K562 (cell line): Measurements from ENCODE around the gene TBX1. TPM values are rescaled to one million over a fixed set of nuclear protein-coding genes. Genes with fewer than 3 reads are reported as not detected.
A peak's percentile ranks its signal among the peaks of the same experiment; 100 is the strongest.

Experiments used
- CXXC5 ChIP-seq: fragments of 250-450 bp; sonication (Bioruptor Pico); IDR thresholded peaks from 2 replicates; pipeline ENCODE4 v1.8.0; 2022; ENCODE audit warnings: inconsistent platforms, mild to moderate bottlenecking, moderate library complexity
- EP300 ChIP-seq: IDR thresholded peaks from 2 replicates; pipeline ENCODE4 v1.6.1; 2012; ENCODE audit warnings: low read length, improper control_type of control experiment
- GTF2F1 ChIP-seq: IDR thresholded peaks from 2 replicates; pipeline ENCODE4 v1.6.1; 2011; ENCODE audit warnings: low read depth, low read length, improper control_type of control experiment
- HDAC1 ChIP-seq, 2 experiments: fragments of 450-650 bp; IDR thresholded peaks; 2 replicates each; pipeline ENCODE4 v1.6.1; 2016 to 2017; ENCODE audit warnings: inconsistent platforms in 1 of 2, mild to moderate bottlenecking in 1 of 2, moderate library complexity in 1 of 2
- ID3 ChIP-seq, 2 experiments: fragments of 250-450 bp in 1 of 2; fragments of 450-650 bp in 1 of 2; sonication (Bioruptor Pico) in 1 of 2; IDR thresholded peaks; 2 replicates each; pipeline versions ENCODE4 v1.6.1 to v1.8.0; 2016 to 2021; ENCODE audit warnings: mild to moderate bottlenecking in 2 of 2, moderate library complexity in 2 of 2, missing compliant biosample characterization in 1 of 2, missing genetic modification characterization in 1 of 2
- IRF9 ChIP-seq: fragments of 450-650 bp; IDR thresholded peaks from 2 replicates; pipeline ENCODE4 v1.6.1; 2016; ENCODE audit warnings: missing biosample characterization, missing genetic modification characterization
- JUN ChIP-seq, 2 experiments: sonication (generic) in 1 of 2; formaldehyde crosslinking in 1 of 2; IDR thresholded peaks; 2 replicates each; pipeline versions ENCODE4 v1.6.1 to v1.8.0; 2012 to 2022; ENCODE audit warnings: borderline replicate concordance in 2 of 2, mild to moderate bottlenecking in 2 of 2, improper control_type of control experiment in 1 of 2, low read depth in 1 of 2, low read length in 1 of 2, missing genetic modification reagents in 1 of 2
- MXI1 ChIP-seq: IDR thresholded peaks from 2 replicates; pipeline ENCODE4 v1.6.1; 2011; ENCODE audit warnings: low read depth, mild to moderate bottlenecking, improper control_type of control experiment, low read length
- NCOA2 ChIP-seq, 2 experiments: fragments of 450-650 bp; IDR thresholded peaks; 2 replicates each; pipeline ENCODE4 v1.6.1; 2018; ENCODE audit warnings: mild to moderate bottlenecking in 2 of 2, moderate library complexity in 1 of 2; ENCODE audit not compliant: partially characterized antibody in 2 of 2
- NFRKB ChIP-seq: fragments of 450-650 bp; IDR thresholded peaks from 2 replicates; pipeline ENCODE4 v1.6.1; 2016; ENCODE audit warnings: low read depth
- PREB ChIP-seq: sonication (generic); formaldehyde crosslinking; IDR thresholded peaks from 2 replicates; pipeline ENCODE4 v1.8.1; 2023; ENCODE audit warnings: mild to moderate bottlenecking, missing genetic modification reagents
- RREB1 ChIP-seq: fragments of 250-450 bp; sonication (Bioruptor Pico); IDR thresholded peaks from 2 replicates; pipeline ENCODE4 v1.4.0; 2020
- SPI1 ChIP-seq: IDR thresholded peaks from 2 replicates; pipeline ENCODE4 v1.6.1; 2011; ENCODE audit warnings: low read depth, low read length, control low read depth, borderline replicate concordance
- STAG1 ChIP-seq: sonication (generic); formaldehyde crosslinking; IDR thresholded peaks from 2 replicates; pipeline ENCODE4 v1.5.0; 2020; ENCODE audit warnings: missing genetic modification reagents, borderline replicate concordance
- TEAD1 ChIP-seq, 2 experiments: fragments of 450-650 bp in 1 of 2; sonication (generic) in 1 of 2; formaldehyde crosslinking; IDR thresholded peaks; 2 replicates each; pipeline versions ENCODE4 v1.4.0 to v1.8.0; 2020 to 2022; ENCODE audit warnings: mild to moderate bottlenecking in 2 of 2, missing genetic modification reagents in 1 of 2
- ZNF121 ChIP-seq: sonication (generic); formaldehyde crosslinking; conservative IDR thresholded peaks from 2 replicates; pipeline ENCODE4 v1.8.0; 2022; ENCODE audit warnings: missing genetic modification reagents
- ZNF311 ChIP-seq: fragments of 250-450 bp; sonication (Bioruptor Pico); IDR thresholded peaks from 2 replicates; pipeline ENCODE4 v1.4.0; 2020; ENCODE audit warnings: mild to moderate bottlenecking, moderate library complexity
- ZNF740 ChIP-seq, 3 experiments: fragments of 200-800 bp in 1 of 3; sonication (Bioruptor generic) in 1 of 3; sonication (generic) in 1 of 3; formaldehyde crosslinking in 1 of 3; IDR thresholded peaks; 2 replicates each; pipeline versions ENCODE4 v1.6.1 to v1.8.0; 2016 to 2022; ENCODE audit warnings: mild to moderate bottlenecking in 2 of 3, missing compliant biosample characterization in 2 of 3, missing genetic modification characterization in 2 of 3, missing genetic modification reagents in 1 of 3
- polyA plus RNA-seq, 8 experiments: library from polyadenylated mRNA; depleted of rRNA in 4 of 8; stranded (reverse) in 5 of 8; unstranded in 3 of 8; fragments of >200 nt; fragmentation: Nextera tagmentation in 2 of 8; fragmentation: Illumina TruSeq in 1 of 8; extraction: Ambion mirVana in 2 of 8; extraction: Trizol in 1 of 8; gene quantifications; 2 replicates each; pipeline versions ENCODE4 v1.2.1 to v1.2.3, GENCODE V29; 2011 to 2014; ENCODE audit warnings: inconsistent platforms in 1 of 8, missing spikeins in 1 of 8
- total RNA-seq, 7 experiments: library from RNA; depleted of rRNA in 6 of 7; stranded (reverse); fragments of >200 nt in 6 of 7; fragmentation: Illumina TruSeq in 2 of 7; extraction: Trizol in 2 of 7; gene quantifications; 2 replicates each; pipeline versions ENCODE4 v1.2.1 to v1.2.3, GENCODE V29; 2011 to 2021; ENCODE audit warnings: low replicate concordance in 1 of 7

TBX1 gene
- total and polyA plus RNA-seq, 9 of the 15 experiments (the other 6 are each of a cell fraction or from before 2014, with no cell fraction given) = 0.07 to 35.0 (median 3.9) TPM

GRCh38 chr22:19774628-19775027, 14.1 kb downstream of the TBX1 start (continued):
- TF ChIP-seq NCOA2 (IDR thresholded peaks at IDR 0.05; ENCODE audit: partially characterized antibody in 2 of 2) (no peak), EP300 (no peak), CXXC5 (CRISPR knock-in tag) (no peak), PREB (CRISPR knock-in tag) (no peak), IRF9 (no peak), ZNF311 (CRISPR knock-in tag) (no peak), NFRKB (no peak), ID3 (CRISPR knock-in tag; IDR thresholded peaks at IDR 0.05) (no peak), ID3 (tag; IDR thresholded peaks at IDR 0.05) (no peak), TEAD1 (CRISPR knock-in tag; IDR thresholded peaks at IDR 0.05) (0 out of 4 replicates have a peak, but pooled peaks of 1 of the 2 experiments have one; percentile 29), ZNF121 (CRISPR knock-in tag) (no peak), GTF2F1 (no peak), RREB1 (CRISPR knock-in tag) (no peak), MXI1 (no peak), HDAC1 (IDR thresholded peaks at IDR 0.05) (no peak), JUN (IDR thresholded peaks at IDR 0.05; ENCODE audit: borderline replicate concordance, low read depth, low read length) (no peak), JUN (CRISPR knock-in tag; IDR thresholded peaks at IDR 0.05; ENCODE audit: borderline replicate concordance) (no peak), ZNF740 (CRISPR knock-in tag; IDR thresholded peaks at IDR 0.05) (no peak), ZNF740 (tag; IDR thresholded peaks at IDR 0.05) (no peak), STAG1 (CRISPR knock-in tag) (no peak), SPI1 (no peak)
